ENCODE results near the gene NR1H4. TPM values are rescaled to one million over a fixed set of nuclear protein-coding genes. Genes with fewer than 3 reads are reported as not detected.
"Not testable (repeated sequence)": the region's sequence is repeated elsewhere in the genome, so short reads cannot be mapped to it uniquely, and the experiment has no call there.

The NR1H4 gene
- total RNA-seq, 2 donors from 2014 or later: 2.2 to 20.5 TPM

- H3K4me3 ChIP-seq: no peak overlapping the region
- H3K27me3 ChIP-seq: no peaks in the 10 kb centered on the region
- DNase-seq: no peak
- intact Hi-C loops (cut with DNase I): no loop called here
- no peak for TF ChIP-seq CTCF (IDR thresholded peaks at IDR 0.05)
- no peaks in the 10 kb centered on the region for H3K9me3 ChIP-seq
- H3K27ac ChIP-seq: no peak overlapping the region
- H3K4me1 ChIP-seq: no peaks in the 10 kb centered on the region
- no peaks in the 10 kb centered on the region for H3K36me3 ChIP-seq
- no peak overlapping the region for H3K9ac ChIP-seq (ENCODE audit: low read depth in 2 of 2, low read length in 2 of 2)
Observed at GRCh38 chr12:100591979-100592378, 118.3 kb downstream of the NR1H4 start.

GRCh38 chr12:100593490-100593889 is 119.8 kb downstream of the NR1H4 start:
- TF ChIP-seq CTCF (IDR thresholded peaks at IDR 0.05): no peak
- no peak overlapping the region for H3K4me3 ChIP-seq
- no peak overlapping the region for H3K9ac ChIP-seq (ENCODE audit: low read depth in 2 of 2, low read length in 2 of 2)
- no peak for DNase-seq
- no peak overlapping the region for H3K27ac ChIP-seq
- no peaks in the 10 kb centered on the region for H3K36me3 ChIP-seq
- no peaks in the 10 kb centered on the region for H3K4me1 ChIP-seq
- H3K9me3 ChIP-seq: no peaks in the 10 kb centered on the region
- intact Hi-C loops (cut with DNase I): no loop called here
- H3K27me3 ChIP-seq: no peaks in the 10 kb centered on the region

- no peak overlapping the region for H3K9ac ChIP-seq (ENCODE audit: low read depth in 2 of 2, low read length in 2 of 2)
- H3K36me3 ChIP-seq: no peaks in the 10 kb centered on the region
- no peak for DNase-seq
- no peaks in the 10 kb centered on the region for H3K4me1 ChIP-seq
- H3K4me3 ChIP-seq: no peak overlapping the region
- H3K27me3 ChIP-seq: no peaks in the 10 kb centered on the region
- no peak overlapping the region for H3K27ac ChIP-seq
- no peaks in the 10 kb centered on the region for H3K9me3 ChIP-seq
- TF ChIP-seq CTCF (IDR thresholded peaks at IDR 0.05): no peak
- intact Hi-C loops (cut with DNase I): no loop called here
Observed at GRCh38 chr12:100601626-100602025, 128.0 kb downstream of the NR1H4 start.

- H3K9me3 ChIP-seq; H3K4me3 ChIP-seq; DNase-seq; H3K9ac ChIP-seq (ENCODE audit: low read depth in 2 of 2, low read length in 2 of 2); H3K36me3 ChIP-seq; intact Hi-C loops (cut with DNase I); H3K27me3 ChIP-seq; H3K27ac ChIP-seq; H3K4me1 ChIP-seq: not testable (repeated sequence)
Observed at GRCh38 chr12:100602997-100603396, 129.3 kb downstream of the NR1H4 start.

GRCh38 chr12:100608776-100609175 is 135.1 kb downstream of the NR1H4 start:
- no peak for DNase-seq
- H3K36me3 ChIP-seq: no peaks in the 10 kb centered on the region
- H3K4me1 ChIP-seq: peaks cover 3% of the 10 kb centered on the region
- no peak overlapping the region for H3K9ac ChIP-seq (ENCODE audit: low read depth in 2 of 2, low read length in 2 of 2)
- no peak for TF ChIP-seq CTCF (IDR thresholded peaks at IDR 0.05)
- H3K27ac ChIP-seq: no peak overlapping the region
- H3K4me3 ChIP-seq: no peak overlapping the region
- intact Hi-C loops (cut with DNase I): no loop called here
- no peaks in the 10 kb centered on the region for H3K27me3 ChIP-seq
- H3K9me3 ChIP-seq: no peaks in the 10 kb centered on the region

GRCh38 chr12:100610666-100611430 is 137.2 kb downstream of the NR1H4 start:
- Histone ChIP-seq H3K27ac (no peak overlapping the region), H3K4me1 (peaks cover 3% of the 10 kb centered on the region), H3K36me3 (no peaks in the 10 kb centered on the region), H3K4me3 (no peak overlapping the region), H3K27me3 (no peaks in the 10 kb centered on the region), H3K9ac (ENCODE audit: low read depth in 2 of 2, low read length in 2 of 2) (no peak overlapping the region), H3K9me3 (no peaks in the 10 kb centered on the region)
- intact Hi-C loops (cut with DNase I): no loop called here
- TF ChIP-seq CTCF (IDR thresholded peaks at IDR 0.05): no peak
- no peak for DNase-seq

Measured in colonic mucosa (tissue), 4 donors.